Measurements from ENCODE around the gene UNC79.

Gene UNC79

DNA sequence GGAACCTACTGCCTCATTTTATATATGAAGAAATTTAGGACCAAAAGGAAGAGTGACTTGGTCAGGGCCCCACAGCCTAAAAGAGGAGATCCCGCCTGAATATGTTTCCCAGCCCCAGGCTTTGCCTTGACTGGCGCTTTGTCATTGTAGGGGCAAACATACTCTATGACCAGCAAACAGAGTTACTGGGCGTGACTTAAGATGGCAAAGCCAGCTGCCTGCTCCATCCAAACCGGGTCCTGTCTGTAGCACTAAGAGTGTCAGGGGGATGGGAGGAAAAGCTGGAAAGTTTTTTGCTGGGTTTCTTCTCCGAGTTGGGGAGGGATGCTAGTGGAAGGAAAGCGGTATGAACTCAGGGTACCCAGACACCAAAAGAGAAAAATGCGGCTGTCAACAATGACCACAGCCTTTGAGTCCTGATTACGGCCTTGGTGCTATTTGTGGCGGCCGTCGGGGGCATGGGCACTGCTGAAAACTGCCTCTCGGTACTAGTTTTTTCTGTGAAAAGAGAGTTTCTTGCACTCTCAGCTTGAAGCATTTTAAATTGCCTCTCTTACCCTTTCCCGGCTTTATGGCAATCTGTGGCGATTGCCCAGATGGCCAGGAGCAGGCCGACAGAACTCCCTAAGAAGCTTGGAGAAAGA lies 274.9 kb downstream of the UNC79 start:
- DNase-seq (ENCODE audit: low spot score) (no peak), FAIRE-seq (no peak)

- DNase-seq (ENCODE audit: low spot score) (no peak), FAIRE-seq (no peak)
Measured at GRCh38 chr14:93706360-93706955, 275.7 kb downstream of the UNC79 start.

GRCh38 chr14:93707475-93707874 lies 276.7 kb downstream of the UNC79 start:
- no peak for DNase-seq (ENCODE audit: low spot score)
- no peak for FAIRE-seq

DNA sequence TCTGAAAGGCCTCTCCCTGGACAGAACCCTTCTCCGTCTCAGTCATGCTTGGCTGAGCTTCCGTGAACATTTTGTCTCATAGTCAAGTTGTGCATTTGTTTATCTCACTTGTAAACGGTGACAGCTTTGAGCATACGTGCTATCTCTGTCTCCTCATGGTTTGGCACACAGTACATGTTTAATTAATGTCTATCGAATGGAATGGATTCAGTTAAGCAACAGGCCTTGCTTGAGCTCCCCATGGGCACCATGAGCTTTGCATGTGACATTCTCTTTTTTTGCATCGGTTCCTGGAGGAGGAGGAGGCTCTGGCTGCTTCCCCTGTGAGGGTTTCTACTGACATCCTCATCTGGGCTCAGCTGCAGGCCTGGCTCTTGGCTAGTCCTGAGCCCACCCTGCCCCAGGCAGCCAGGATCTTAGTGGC lies 277.6 kb downstream of the UNC79 start:
- FAIRE-seq = no peak
- no peak for DNase-seq (ENCODE audit: low spot score)

GRCh38 chr14:93708800-93709199 lies 278.1 kb downstream of the UNC79 start:
- FAIRE-seq (no peak), DNase-seq (ENCODE audit: low spot score) (no peak)

DNA sequence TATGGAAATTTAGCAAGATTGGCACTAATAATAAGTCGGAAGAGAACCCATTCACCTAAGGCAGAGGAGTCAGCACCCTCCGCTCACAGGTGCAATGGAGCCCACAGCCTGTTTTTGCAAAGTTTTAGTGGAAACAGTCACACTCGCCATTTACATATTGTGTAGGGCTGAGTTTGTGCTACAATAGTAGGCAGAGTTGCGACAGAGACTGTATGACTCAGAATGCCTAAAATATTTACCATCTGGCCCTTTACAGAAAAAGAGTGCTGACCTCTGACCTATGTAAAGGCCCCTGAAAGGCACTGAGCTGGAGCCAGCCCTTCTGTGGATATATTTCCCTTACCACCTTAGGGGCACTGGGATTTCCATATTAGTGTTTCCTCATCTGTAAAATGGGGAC lies 278.5 kb downstream of the UNC79 start:
- FAIRE-seq (no peak), DNase-seq (ENCODE audit: low spot score) (no peak)

DNA sequence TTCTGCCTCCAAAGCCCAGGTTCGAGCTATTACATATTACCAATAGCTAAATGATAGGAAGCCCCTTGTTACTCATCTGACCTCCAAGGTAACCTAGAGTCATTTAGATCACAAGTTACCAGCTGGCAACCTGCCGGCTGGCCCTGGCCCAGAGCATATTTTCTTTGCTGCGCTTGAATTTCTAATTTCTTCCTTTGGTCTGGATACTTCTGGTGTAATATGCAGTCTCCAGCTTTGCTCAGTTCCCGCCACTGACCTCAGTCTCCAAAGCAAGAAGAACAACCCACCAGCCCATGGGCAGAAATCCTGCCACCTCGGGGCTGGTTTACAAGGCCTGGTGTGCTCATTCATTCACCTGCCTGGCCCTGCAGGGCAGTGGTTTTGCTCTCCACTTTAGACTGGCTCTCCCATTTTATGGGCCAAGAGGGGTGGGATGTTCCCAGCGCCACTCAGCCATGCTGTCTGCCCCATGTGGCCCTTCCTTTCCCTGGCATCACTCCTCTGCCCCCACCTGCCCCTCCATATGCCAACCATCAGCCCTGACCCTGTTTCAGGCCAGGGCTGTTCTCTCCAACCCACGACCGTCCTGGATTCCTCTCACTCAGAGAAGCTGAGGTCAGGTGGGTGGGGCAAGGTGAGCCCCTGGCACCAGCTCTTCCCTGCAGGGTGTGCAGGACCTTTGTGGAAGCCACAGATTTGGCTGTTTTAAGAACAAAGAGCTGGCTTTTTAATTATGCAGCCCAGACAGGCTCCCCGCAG lies 281.5 kb downstream of the UNC79 start:
- no peak for DNase-seq (ENCODE audit: low spot score)
- FAIRE-seq = no peak

- FAIRE-seq = peak; percentile 62
- peak; percentile 45 for DNase-seq (ENCODE audit: low spot score)
Measured at GRCh38 chr14:93712838-93713724, 282.3 kb downstream of the UNC79 start.

GRCh38 chr14:93713726-93714405 lies 283.1 kb downstream of the UNC79 start:
- no peak for FAIRE-seq
- DNase-seq (ENCODE audit: low spot score) = no peak

DNA sequence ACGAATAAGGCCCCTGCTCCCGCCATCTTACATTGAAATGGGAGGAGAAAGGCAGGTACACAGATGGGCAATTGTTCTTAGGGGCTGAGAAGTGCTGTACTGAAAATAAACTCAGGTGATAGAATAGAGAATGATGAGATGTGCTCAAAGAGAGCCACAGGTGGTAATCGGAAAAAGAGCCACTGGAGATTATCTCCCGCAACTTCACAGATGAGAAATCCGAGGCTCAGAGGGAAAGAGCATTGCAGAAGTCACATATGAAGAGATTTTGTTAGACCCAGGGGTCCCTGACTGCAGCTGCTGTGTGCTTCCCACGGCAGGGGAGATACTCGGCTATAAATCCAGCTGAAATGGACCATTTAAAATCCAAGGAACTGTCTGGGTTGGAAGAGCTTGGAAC lies 283.9 kb downstream of the UNC79 start:
- FAIRE-seq (no peak), DNase-seq (ENCODE audit: low spot score) (no peak)

DNA sequence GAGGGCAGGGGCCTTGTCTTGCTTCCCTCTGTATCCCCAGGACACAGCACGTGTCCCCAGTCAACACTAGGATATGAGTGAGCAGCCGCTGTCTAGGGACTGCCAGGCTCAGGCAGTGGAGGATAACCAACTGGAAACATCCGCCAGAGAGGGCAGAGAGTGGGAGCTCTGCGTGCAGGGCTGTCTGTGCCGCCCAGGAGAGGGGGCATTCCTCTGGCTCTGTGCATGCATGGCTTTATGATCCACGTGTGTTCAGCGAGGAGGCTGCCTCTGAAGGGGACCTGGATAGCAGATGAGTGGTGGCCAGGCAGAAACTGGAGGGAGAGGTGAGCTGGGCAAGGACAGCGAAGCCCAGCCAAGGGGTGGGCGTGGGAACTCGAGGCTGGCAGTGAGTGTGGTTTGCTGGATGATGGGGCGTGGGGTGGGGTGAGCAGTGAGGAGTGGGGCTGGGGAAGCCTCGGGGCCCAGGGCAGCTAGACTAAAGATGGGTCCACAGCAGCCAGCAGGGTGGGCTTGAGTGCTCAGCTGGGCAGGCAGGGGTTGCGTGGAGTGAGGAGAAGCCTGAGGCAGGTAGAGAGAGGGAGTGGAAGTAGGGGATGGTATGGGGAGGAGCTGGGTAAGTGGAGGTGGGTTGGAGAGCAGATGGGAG lies 284.7 kb downstream of the UNC79 start:
- FAIRE-seq (no peak), DNase-seq (ENCODE audit: low spot score) (no peak)

GRCh38 chr14:93716002-93716745 lies 285.4 kb downstream of the UNC79 start:
- no peak for FAIRE-seq

DNA sequence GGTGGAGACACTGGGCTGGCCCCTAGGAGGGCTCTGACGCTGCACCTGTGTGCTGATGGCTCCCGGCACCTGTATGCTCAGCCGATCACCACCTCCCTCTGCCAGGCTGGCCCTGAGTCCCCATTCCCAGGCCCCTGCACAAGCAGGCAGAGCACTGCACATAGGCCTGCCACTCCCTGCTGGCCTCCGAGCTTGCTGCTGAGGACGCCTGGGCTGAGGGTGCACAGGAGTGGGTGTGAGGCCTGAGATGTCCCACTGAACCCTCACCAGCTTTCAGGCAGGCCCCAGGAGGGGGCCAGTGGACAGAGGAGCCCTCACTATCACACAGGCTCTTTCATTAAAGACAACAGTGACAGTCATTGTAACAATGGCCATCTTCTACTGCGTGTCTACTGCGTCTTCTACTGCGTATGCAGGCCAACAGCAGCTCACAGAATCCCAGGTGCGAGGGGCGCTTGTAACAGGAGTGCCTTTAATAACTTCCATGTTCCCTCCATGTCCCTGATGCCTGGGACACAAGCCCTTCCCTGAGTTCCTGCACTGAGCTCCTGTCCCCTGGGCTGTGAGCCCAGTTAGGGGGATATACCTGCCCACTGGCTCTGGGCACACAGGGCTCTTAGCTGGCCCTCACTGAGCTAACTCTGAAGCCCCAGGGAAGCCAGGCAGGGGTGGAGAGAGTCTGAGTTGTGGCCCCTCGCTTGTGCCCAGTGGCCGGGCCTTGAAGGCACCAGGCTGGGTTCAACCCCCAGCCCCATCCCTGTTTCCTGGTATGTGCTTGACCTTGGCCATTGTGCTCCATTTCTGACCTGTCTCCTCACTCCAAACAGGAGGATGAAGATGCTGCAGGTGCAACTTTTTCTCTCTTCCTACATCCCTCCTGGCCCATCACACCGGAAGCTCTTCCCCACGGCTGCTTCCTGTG lies 286.3 kb downstream of the UNC79 start:
- no peak for FAIRE-seq
- no peak for DNase-seq (ENCODE audit: low spot score)

More at GRCh38 chr14:93716002-93716745, 285.4 kb downstream of the UNC79 start:
- DNase-seq (ENCODE audit: low spot score) = no peak

- DNase-seq (ENCODE audit: low spot score) (no peak), FAIRE-seq (no peak)
Measured at GRCh38 chr14:93717668-93718320, 287.1 kb downstream of the UNC79 start.

GRCh38 chr14:93719256-93719655 lies 288.5 kb downstream of the UNC79 start:
- DNase-seq (ENCODE audit: low spot score) (no peak), FAIRE-seq (no peak)

DNA sequence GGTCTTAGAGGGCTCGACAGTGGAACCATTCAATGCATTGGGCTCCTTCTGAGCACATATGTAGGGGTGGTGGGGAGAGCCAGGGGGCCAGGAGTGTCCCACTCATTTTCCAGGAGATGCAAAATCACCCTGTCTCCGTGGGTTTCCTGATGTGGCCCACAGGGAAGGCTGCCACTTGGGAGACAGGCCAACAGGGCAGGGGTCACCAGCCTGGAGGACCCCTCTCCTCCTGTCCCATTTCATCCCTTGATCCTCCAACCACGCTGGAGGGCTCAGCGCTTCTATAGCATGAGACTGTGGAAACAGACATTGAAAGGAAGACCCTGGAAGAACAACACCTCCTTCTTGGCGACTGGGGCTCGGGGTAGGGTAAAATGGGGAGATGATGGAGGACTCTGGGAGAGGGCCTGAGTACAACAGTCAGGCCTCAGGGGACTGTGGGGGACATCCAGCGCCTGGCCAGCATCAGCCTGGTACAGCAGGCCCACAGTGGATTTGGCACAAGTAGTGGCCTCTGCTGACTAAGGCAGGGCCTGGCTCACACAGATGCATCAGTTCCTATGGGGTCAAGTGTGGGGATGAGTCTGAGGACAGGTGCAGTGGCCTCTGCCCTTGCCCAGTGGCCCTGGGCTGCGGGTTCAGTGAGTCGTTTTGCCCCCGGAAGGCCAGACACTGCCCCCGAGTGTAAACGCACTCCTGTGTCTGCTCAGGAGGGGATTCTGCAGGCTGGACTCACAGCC lies 289.5 kb downstream of the UNC79 start:
- DNase-seq (ENCODE audit: low spot score) (no peak), FAIRE-seq (no peak)

- DNase-seq (ENCODE audit: low spot score) = no peak
- no peak for FAIRE-seq
Measured at GRCh38 chr14:93720981-93721483, 290.3 kb downstream of the UNC79 start.
